HCT116 (cell line): ENCODE results near the gene SZT2. TPM values are rescaled to one million over a fixed set of nuclear protein-coding genes. Genes with fewer than 3 reads are reported as not detected.

Experiments
- ATAC-seq: fragments of 200-7000 bp; cut with Tn5 transposase; 2 replicates; pipeline ENCODE4 v1.9.1; 2020; ENCODE audit warnings: mild to moderate bottlenecking, moderate library complexity
- BruUV-seq: library from RNA; stranded (reverse); fragments of 400-500 nt; replicated peaks from 2 replicates; lab custom pipeline; 2021; lab: Mats Ljungman, UMichigan
- CTCF ChIA-PET: fragments of 300-600 bp; sonication (Branson Sonifier 250); formaldehyde crosslinking; loops from one replicate; lab custom pipeline; 2021; ENCODE audit warnings: antibody characterized with exemption; lab: Charles Lee
- POLR2A ChIA-PET: fragments of 300-600, 350-600 bp; sonication (Branson Sonifier 250); formaldehyde crosslinking; loops from one replicate; lab custom pipeline; 2021; ENCODE audit warnings: antibody characterized with exemption; lab: Charles Lee
- RAD21 ChIA-PET, 2 experiments: fragments of 300-600 bp; sonication (Branson Sonifier 250); formaldehyde crosslinking; loops; one replicate each; lab custom pipeline; 2023; ENCODE audit warnings: low total read pairs in 2 of 2; ENCODE audit not compliant: uncharacterized antibody in 2 of 2, unreplicated experiment in 2 of 2, low non-redundant PET in 1 of 2; lab: Charles Lee
- DNase-seq: peaks from one replicate; pipeline ENCODE4 v3.0.0-alpha.2; 2010; ENCODE audit warnings: low read depth, low spot score
- H2AFZ ChIP-seq: fragments of 200-600 bp; shearing (Covaris generic), sonication (generic); 2 replicates; pipeline ENCODE4 v1.6.1; 2017; ENCODE audit warnings: low read depth, mixed run types, mixed read lengths, antibody characterized with exemption, low read length; ENCODE audit not compliant: poor library complexity, severe bottlenecking
- H3K27ac ChIP-seq: 2 replicates; pipeline ENCODE4 v1.5.1; 2012; ENCODE audit warnings: low read depth, low read length
- H3K27me3 ChIP-seq: fragments of 200-600 bp; sonication (generic); 2 replicates; pipeline ENCODE4 v1.6.1; 2016; ENCODE audit warnings: mixed run types, low read length, mixed read lengths; ENCODE audit not compliant: insufficient read depth
- H3K36me3 ChIP-seq, 2 experiments: fragments of 200-500 bp in 1 of 2; fragments of 200-600 bp in 1 of 2; sonication (Bioruptor generic) in 1 of 2; sonication (generic) in 1 of 2; 2 replicates each; pipeline versions ENCODE4 v1.5.1 to v1.6.1; 2014 to 2016; ENCODE audit warnings: low read length in 2 of 2, inconsistent platforms in 1 of 2, mixed read lengths in 1 of 2, mixed run types in 1 of 2; ENCODE audit not compliant: insufficient read depth in 2 of 2, control insufficient read depth in 1 of 2
- H3K4me1 ChIP-seq, 2 experiments: fragments of 200-600 bp in 1 of 2; sonication (generic) in 1 of 2; 2 replicates each; pipeline versions ENCODE4 v1.5.1 to v1.6.1; 2012 to 2017; ENCODE audit warnings: low read length in 2 of 2, inconsistent platforms in 1 of 2, mild to moderate bottlenecking in 1 of 2, mixed read lengths in 1 of 2, mixed run types in 1 of 2, moderate library complexity in 1 of 2; ENCODE audit not compliant: insufficient read depth in 2 of 2, control insufficient read depth in 1 of 2
- H3K4me2 ChIP-seq: fragments of 200-600 bp; sonication (generic); 2 replicates; pipeline ENCODE4 v1.6.1; 2017; ENCODE audit warnings: mixed run types, low read length, mixed read lengths
- H3K4me3 ChIP-seq, 2 experiments: fragments of 200-600 bp in 1 of 2; sonication (generic) in 1 of 2; replicated peaks in 1 of 2; 2 replicates each; pipeline ENCODE4 v1.5.1; 2011 to 2016; ENCODE audit warnings: low read length in 2 of 2, control low read depth in 1 of 2, low read depth in 1 of 2, mild to moderate bottlenecking in 1 of 2, mixed read lengths in 1 of 2, mixed run types in 1 of 2
- H3K79me2 ChIP-seq: fragments of 200-600 bp; sonication (generic); 2 replicates; pipeline ENCODE4 v1.6.1; 2017; ENCODE audit warnings: mild to moderate bottlenecking, mixed run types, low read length, moderate library complexity, mixed read lengths; ENCODE audit not compliant: insufficient read depth
- H3K9ac ChIP-seq: fragments of 200-600 bp; sonication (generic); 2 replicates; pipeline ENCODE4 v1.6.1; 2016; ENCODE audit warnings: low read length, mixed read lengths
- H3K9me2 ChIP-seq: fragments of 200-600 bp; sonication (generic), shearing (Covaris generic); 2 replicates; pipeline ENCODE4 v1.6.1; 2017; ENCODE audit warnings: mixed run types, mild to moderate bottlenecking, moderate library complexity; ENCODE audit not compliant: insufficient read depth
- H3K9me3 ChIP-seq, 2 experiments: fragments of 200-500 bp in 1 of 2; fragments of 200-600 bp in 1 of 2; sonication (Bioruptor generic) in 1 of 2; sonication (generic) in 1 of 2; 2 replicates each; pipeline ENCODE4 v1.6.1; 2014 to 2017; ENCODE audit warnings: low read length in 2 of 2, mixed read lengths in 2 of 2, inconsistent platforms in 1 of 2, low read depth in 1 of 2, mild to moderate bottlenecking in 1 of 2, mixed run types in 1 of 2, moderate library complexity in 1 of 2; ENCODE audit not compliant: control insufficient read depth in 1 of 2, insufficient read depth in 1 of 2
- H4K20me1 ChIP-seq: fragments of 200-600 bp; sonication (generic), shearing (Covaris generic); 2 replicates; pipeline ENCODE4 v1.6.1; 2017; ENCODE audit warnings: mixed run types, mild to moderate bottlenecking, moderate library complexity; ENCODE audit not compliant: insufficient read depth
- CBX3 ChIP-seq: IDR thresholded peaks from 2 replicates; pipeline ENCODE4 v1.6.1; 2012; ENCODE audit warnings: low read depth
- ELF1 ChIP-seq: IDR thresholded peaks from 2 replicates; pipeline ENCODE4 v1.6.1; 2012; ENCODE audit warnings: low read depth, borderline replicate concordance
- JUND ChIP-seq: IDR thresholded peaks from 2 replicates; pipeline ENCODE4 v1.6.1; 2012
- POLR2A ChIP-seq: IDR thresholded peaks from 2 replicates; pipeline ENCODE4 v1.7.0; 2011; ENCODE audit warnings: borderline replicate concordance; ENCODE audit not compliant: insufficient read depth, insufficient read length; ENCODE audit errors: extremely low read depth
- SP1 ChIP-seq: IDR thresholded peaks from 2 replicates; pipeline ENCODE4 v1.6.1; 2012; ENCODE audit warnings: low read depth
- YY1 ChIP-seq: IDR thresholded peaks from 2 replicates; pipeline ENCODE4 v1.6.1; 2011; ENCODE audit warnings: low read length, low read depth, moderate library complexity, mild to moderate bottlenecking; ENCODE audit not compliant: insufficient replicate concordance; ENCODE audit errors: extremely low read depth
- ZNF274 ChIP-seq: fragments of 200-500 bp; sonication (Bioruptor generic); IDR thresholded peaks from 2 replicates; pipeline ENCODE4 v1.6.1; 2014; ENCODE audit warnings: mild to moderate bottlenecking, low read depth, low read length, inconsistent platforms
- intact Hi-C: fragments of 100-400 bp; cut with micrococcal nuclease; formaldehyde crosslinking; loops from 2 replicates; pipeline ENCODE4 v1.10.0; 2022
- total RNA-seq: library from RNA; stranded (reverse); gene quantifications from one replicate; pipeline ENCODE4 v1.2.1, GENCODE V29; 2021; ENCODE audit not compliant: unreplicated experiment
- TF ChIP-seq, protein P1 (sequence below): IDR thresholded peaks from 2 replicates; pipeline ENCODE4 v1.6.1; 2012
- TF ChIP-seq, protein P2 (sequence below), 3 experiments: fragments of 200-600 bp in 1 of 3; sonication (generic) in 1 of 3; IDR thresholded peaks in 2 of 3; conservative IDR thresholded peaks in 1 of 3; 2 replicates each; pipeline ENCODE4 v1.5.1; 2012 to 2017; ENCODE audit warnings: low read depth in 2 of 3, low read length in 2 of 3, antibody characterized with exemption in 1 of 3, borderline replicate concordance in 1 of 3, control low read depth in 1 of 3, mild to moderate bottlenecking in 1 of 3, mixed read lengths in 1 of 3, mixed run types in 1 of 3, moderate library complexity in 1 of 3; ENCODE audit not compliant: insufficient read depth in 1 of 3

SZT2 gene
- total RNA-seq, 1 experiment from 2014 or later: 43.0 TPM

DNA sequence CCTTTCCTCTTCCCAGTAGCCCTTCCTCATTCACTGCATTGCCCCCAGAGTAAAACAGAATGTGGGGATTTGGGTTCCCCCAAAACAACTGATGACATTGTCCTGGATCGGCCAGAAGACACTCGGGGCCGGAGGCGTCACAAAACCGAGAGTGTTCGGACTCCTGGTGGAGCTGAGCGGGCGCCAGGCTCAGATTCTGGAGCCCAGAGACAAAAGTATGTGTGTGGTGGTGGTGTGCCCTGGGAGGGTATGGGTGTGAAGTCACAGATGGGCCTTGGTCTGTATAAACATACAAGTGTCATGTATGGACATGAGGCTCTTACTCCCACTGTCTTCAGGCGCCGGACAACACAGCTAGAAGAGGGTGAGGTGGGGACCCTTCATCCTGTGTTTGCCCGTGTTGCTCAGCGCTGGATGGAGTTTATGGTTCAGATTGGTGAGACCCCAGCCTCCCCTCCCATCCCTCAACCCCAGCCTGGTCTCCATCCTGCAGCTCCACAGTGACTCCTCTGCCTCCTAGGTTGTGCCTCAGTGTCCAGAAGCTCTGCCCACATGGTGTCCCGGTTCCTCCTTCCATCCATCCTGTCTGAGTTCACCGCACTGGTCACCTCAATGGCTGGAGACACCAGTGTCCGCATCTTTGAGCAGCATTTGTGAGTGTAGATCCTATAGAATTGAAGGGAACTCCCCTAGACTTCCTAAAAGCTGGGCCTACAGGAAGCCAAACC is 51.6 kb downstream of the SZT2 start:
- Histone ChIP-seq H3K4me2 (no peak overlapping the region), H3K9me2 (no peaks in the 10 kb centered on the region), H3K9me3 (no peaks in the 10 kb centered on the region), H3K9ac (no peak overlapping the region)
- ChIA-PET POLR2A (no interaction called here), RAD21 (no interaction called here)
- BruUV-seq: no TSS peak
- intact Hi-C loops: no loop called here
- TF ChIP-seq, protein P1, sequence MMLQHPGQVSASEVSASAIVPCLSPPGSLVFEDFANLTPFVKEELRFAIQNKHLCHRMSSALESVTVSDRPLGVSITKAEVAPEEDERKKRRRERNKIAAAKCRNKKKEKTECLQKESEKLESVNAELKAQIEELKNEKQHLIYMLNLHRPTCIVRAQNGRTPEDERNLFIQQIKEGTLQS: no peak
- TF ChIP-seq POLR2A: no peak
- no peak for TF ChIP-seq ZNF274
- no peak for TF ChIP-seq SP1
- TF ChIP-seq YY1: no peak
- TF ChIP-seq CBX3: no peak
- TF ChIP-seq JUND: no peak
- TF ChIP-seq, protein P2, sequence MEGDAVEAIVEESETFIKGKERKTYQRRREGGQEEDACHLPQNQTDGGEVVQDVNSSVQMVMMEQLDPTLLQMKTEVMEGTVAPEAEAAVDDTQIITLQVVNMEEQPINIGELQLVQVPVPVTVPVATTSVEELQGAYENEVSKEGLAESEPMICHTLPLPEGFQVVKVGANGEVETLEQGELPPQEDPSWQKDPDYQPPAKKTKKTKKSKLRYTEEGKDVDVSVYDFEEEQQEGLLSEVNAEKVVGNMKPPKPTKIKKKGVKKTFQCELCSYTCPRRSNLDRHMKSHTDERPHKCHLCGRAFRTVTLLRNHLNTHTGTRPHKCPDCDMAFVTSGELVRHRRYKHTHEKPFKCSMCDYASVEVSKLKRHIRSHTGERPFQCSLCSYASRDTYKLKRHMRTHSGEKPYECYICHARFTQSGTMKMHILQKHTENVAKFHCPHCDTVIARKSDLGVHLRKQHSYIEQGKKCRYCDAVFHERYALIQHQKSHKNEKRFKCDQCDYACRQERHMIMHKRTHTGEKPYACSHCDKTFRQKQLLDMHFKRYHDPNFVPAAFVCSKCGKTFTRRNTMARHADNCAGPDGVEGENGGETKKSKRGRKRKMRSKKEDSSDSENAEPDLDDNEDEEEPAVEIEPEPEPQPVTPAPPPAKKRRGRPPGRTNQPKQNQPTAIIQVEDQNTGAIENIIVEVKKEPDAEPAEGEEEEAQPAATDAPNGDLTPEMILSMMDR (IDR thresholded peaks at IDR 0.05 in 2 of 3, conservative IDR thresholded peaks at IDR 0.05 in 1 of 3; ENCODE audit: borderline replicate concordance in 1 of 3, insufficient read depth in 1 of 3, low read depth in 2 of 3, low read length in 2 of 3): no peak
- TF ChIP-seq ELF1: no peak
- TF ChIP-seq, all 23 proteins: peak for 0
- no peak for DNase-seq
- no peak overlapping the region for H3K27ac ChIP-seq
- H3K27me3 ChIP-seq: no peaks in the 10 kb centered on the region
- CTCF ChIA-PET: no interaction called here
- H3K4me3 ChIP-seq: no peak overlapping the region
- ATAC-seq: no peak
- H2AFZ ChIP-seq: no peak overlapping the region
- peaks cover 0 to 3% of the 10 kb centered on the region in 2 experiments; a peak in 1 of 4 replicates for H3K36me3 ChIP-seq
- H4K20me1 ChIP-seq: no peaks in the 10 kb centered on the region
- peaks cover 0 to 7% of the 10 kb centered on the region in 2 experiments; a peak in 2 of 4 replicates for H3K4me1 ChIP-seq
- H3K79me2 ChIP-seq: no peaks in the 10 kb centered on the region
